D721Med (cell line): Measurements from ENCODE around the gene CRISPLD2.

ENCODE experiments used
- DNase-seq: peaks from one replicate; pipeline ENCODE4 v3.0.0; 2011; ENCODE audit warnings: low spot score; ENCODE audit not compliant: insufficient read length
- FAIRE-seq: peaks from 2 replicates; lab custom pipeline; 2011; peaks lifted over from hg19 to GRCh38; lab: Jason Lieb, UNC
- CTCF ChIP-seq: IDR thresholded peaks from 2 replicates; pipeline ENCODE4 v1.5.1; 2012; ENCODE audit warnings: mild to moderate bottlenecking, control low read depth; ENCODE audit not compliant: insufficient read depth; ENCODE audit errors: missing control alignments

The CRISPLD2 gene

GRCh38 chr16:84952335-84953189 lies 132.8 kb downstream of the CRISPLD2 start:
- no peak for DNase-seq

GRCh38 chr16:84953190-84953746 lies 133.5 kb downstream of the CRISPLD2 start:
- DNase-seq, result no peak
- TF ChIP-seq CTCF, result no peak
- FAIRE-seq, result no peak

More at GRCh38 chr16:84952335-84953189, 132.8 kb downstream of the CRISPLD2 start:
- TF ChIP-seq CTCF, result peak; percentile 86
- FAIRE-seq, result no peak

- no peak for DNase-seq
- FAIRE-seq, result no peak
- TF ChIP-seq CTCF, result no peak
Observed at GRCh38 chr16:84955427-84955826, 135.6 kb downstream of the CRISPLD2 start.

GRCh38 chr16:84957192-84957591 lies 137.4 kb downstream of the CRISPLD2 start:
- FAIRE-seq (no peak), DNase-seq (no peak)
- TF ChIP-seq CTCF, result no peak

GRCh38 chr16:84957792-84958191 lies 138.0 kb downstream of the CRISPLD2 start:
- no peak for DNase-seq
- no peak for FAIRE-seq
- no peak for TF ChIP-seq CTCF
